ENCODE measurements around the gene NOS1AP. TPM values are rescaled to one million over a fixed set of nuclear protein-coding genes. Genes with fewer than 3 reads are reported as not detected.

The NOS1AP gene
- polyA plus RNA-seq, 1 experiment, result 0.04 TPM

GRCh38 chr1:162353078-162353477 is 283.6 kb downstream of the NOS1AP start:
- ChIA-PET CTCF (no interaction called here), POLR2A (no interaction called here)
- no peak for TF ChIP-seq CTCF (IDR thresholded peaks at IDR 0.05; ENCODE audit: low read depth, low read length)

GRCh38 chr1:162353702-162354101 is 284.2 kb downstream of the NOS1AP start:
- CTCF ChIA-PET, result interaction anchor here (1.1 kb wide), 1 partner anchor 298 kb away, joined by 3 read pairs; no protein-coding TSS in a partner anchor

More at GRCh38 chr1:162353078-162353477, 283.6 kb downstream of the NOS1AP start:
- Histone ChIP-seq H3K27ac (ENCODE audit: low read depth, low read length) (no peak overlapping the region), H3K4me3 (ENCODE audit: low read depth, low read length) (no peak overlapping the region), H3K9me3 (ENCODE audit: control insufficient read depth, insufficient read depth, low read length) (no peaks in the 10 kb centered on the region), H3K27me3 (ENCODE audit: control insufficient read depth, insufficient read depth, low read length) (no peaks in the 10 kb centered on the region)
- DNase-seq (ENCODE audit: low read depth, low spot score), result no peak

GRCh38 chr1:162357681-162358266 is 288.3 kb downstream of the NOS1AP start:
- H3K4me3 ChIP-seq (ENCODE audit: low read depth, low read length), result no peak overlapping the region
- POLR2A ChIA-PET, result no interaction called here
- H3K9me3 ChIP-seq (ENCODE audit: control insufficient read depth, insufficient read depth, low read length), result no peaks in the 10 kb centered on the region

More at GRCh38 chr1:162353702-162354101, 284.2 kb downstream of the NOS1AP start:
- H3K27ac ChIP-seq (ENCODE audit: low read depth, low read length), result no peak overlapping the region
- TF ChIP-seq CTCF (IDR thresholded peaks at IDR 0.05; ENCODE audit: low read depth, low read length), result no peak
- H3K27me3 ChIP-seq (ENCODE audit: control insufficient read depth, insufficient read depth, low read length), result no peaks in the 10 kb centered on the region
- H3K4me3 ChIP-seq (ENCODE audit: low read depth, low read length), result no peak overlapping the region
- POLR2A ChIA-PET, result no interaction called here
- no peaks in the 10 kb centered on the region for H3K9me3 ChIP-seq (ENCODE audit: control insufficient read depth, insufficient read depth, low read length)
- no peak for DNase-seq (ENCODE audit: low read depth, low spot score)

GRCh38 chr1:162358928-162359327 is 289.4 kb downstream of the NOS1AP start:
- ChIA-PET CTCF (no interaction called here), POLR2A (no interaction called here)
- no peak for DNase-seq (ENCODE audit: low read depth, low spot score)
- no peak overlapping the region for H3K4me3 ChIP-seq (ENCODE audit: low read depth, low read length)
- TF ChIP-seq CTCF (IDR thresholded peaks at IDR 0.05; ENCODE audit: low read depth, low read length), result no peak
- H3K27me3 ChIP-seq (ENCODE audit: control insufficient read depth, insufficient read depth, low read length), result peaks cover 2% of the 10 kb centered on the region
- no peak overlapping the region for H3K27ac ChIP-seq (ENCODE audit: low read depth, low read length)
- no peaks in the 10 kb centered on the region for H3K9me3 ChIP-seq (ENCODE audit: control insufficient read depth, insufficient read depth, low read length)

More at GRCh38 chr1:162357681-162358266, 288.3 kb downstream of the NOS1AP start:
- Histone ChIP-seq H3K27ac (ENCODE audit: low read depth, low read length) (no peak overlapping the region), H3K27me3 (ENCODE audit: control insufficient read depth, insufficient read depth, low read length) (no peaks in the 10 kb centered on the region)
- peak; percentile 44 for TF ChIP-seq CTCF (IDR thresholded peaks at IDR 0.05; ENCODE audit: low read depth, low read length)
- CTCF ChIA-PET, result interaction anchor here (0.6 to 1.9 kb wide), 9 partner anchors 8 to 488 kb away, joined by 3 to 6 read pairs (median 4); no protein-coding TSS in a partner anchor
- DNase-seq (ENCODE audit: low read depth, low spot score), result no peak

- H3K27ac ChIP-seq (ENCODE audit: low read depth, low read length), result no peak overlapping the region
- no peak for DNase-seq (ENCODE audit: low read depth, low spot score)
- ChIA-PET CTCF (no interaction called here), POLR2A (no interaction called here)
- TF ChIP-seq CTCF (IDR thresholded peaks at IDR 0.05; ENCODE audit: low read depth, low read length), result no peak
- H3K4me3 ChIP-seq (ENCODE audit: low read depth, low read length), result no peak overlapping the region
- no peaks in the 10 kb centered on the region for H3K9me3 ChIP-seq (ENCODE audit: control insufficient read depth, insufficient read depth, low read length)
- H3K27me3 ChIP-seq (ENCODE audit: control insufficient read depth, insufficient read depth, low read length), result peaks cover 4% of the 10 kb centered on the region
Measured at GRCh38 chr1:162359523-162360236, 290.2 kb downstream of the NOS1AP start.
